ENCODE results near the gene HOXA3.

GRCh38 chr7:27198138-27198841 is 45.9 kb upstream of the HOXA3 start:
- TF ChIP-seq CTCF (IDR thresholded peaks at IDR 0.05) (no peak), EP300 (IDR thresholded peaks at IDR 0.05) (no peak), TP53 (CRISPR knock-in tag; IDR thresholded peaks at IDR 0.05) (no peak), MAZ (IDR thresholded peaks at IDR 0.05; ENCODE audit: borderline replicate concordance, low read depth, low read length) (no peak), ESRRA (IDR thresholded peaks at IDR 0.05; ENCODE audit: borderline replicate concordance, low read length) (no peak), CEBPB (IDR thresholded peaks at IDR 0.05) (no peak), POLR2A (IDR thresholded peaks at IDR 0.05; ENCODE audit: low read length) (no peak), RAD21 (conservative IDR thresholded peaks at IDR 0.05 in 1 of 2, IDR thresholded peaks at IDR 0.05 in 1 of 2) (no peak)
